C4-2B (cell line): ENCODE data around the gene LANCL3.

Source experiments
- H3K27ac ChIP-seq: fragments of 450-650 bp; 2 replicates; pipeline ENCODE4 v1.5.1; 2017
- TF ChIP-seq, protein P1 (sequence below): fragments of 450-650 bp; conservative IDR thresholded peaks from 2 replicates; pipeline ENCODE4 v1.5.1; 2017; ENCODE audit warnings: mild to moderate bottlenecking

The LANCL3 gene

DNA sequence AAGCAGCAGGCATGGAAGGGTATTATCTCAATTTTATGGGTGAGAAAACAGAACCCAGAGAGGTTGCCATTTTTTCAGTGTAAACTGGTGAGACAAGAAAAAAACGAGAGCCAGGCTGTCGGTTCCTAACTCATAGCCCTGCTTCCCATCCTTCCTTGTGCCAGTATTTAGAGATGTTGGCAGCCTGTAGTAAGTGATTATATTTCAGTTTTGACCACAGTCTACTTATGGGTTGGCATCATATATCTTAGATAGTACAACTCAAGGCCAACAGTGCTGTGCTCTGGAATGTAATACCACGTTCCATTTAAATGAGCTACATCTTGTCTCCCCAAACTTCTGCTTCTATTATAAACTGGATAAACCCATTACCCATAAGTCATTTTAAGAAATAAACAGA lies 154.9 kb downstream of the LANCL3 start:
- TF ChIP-seq, protein P1, sequence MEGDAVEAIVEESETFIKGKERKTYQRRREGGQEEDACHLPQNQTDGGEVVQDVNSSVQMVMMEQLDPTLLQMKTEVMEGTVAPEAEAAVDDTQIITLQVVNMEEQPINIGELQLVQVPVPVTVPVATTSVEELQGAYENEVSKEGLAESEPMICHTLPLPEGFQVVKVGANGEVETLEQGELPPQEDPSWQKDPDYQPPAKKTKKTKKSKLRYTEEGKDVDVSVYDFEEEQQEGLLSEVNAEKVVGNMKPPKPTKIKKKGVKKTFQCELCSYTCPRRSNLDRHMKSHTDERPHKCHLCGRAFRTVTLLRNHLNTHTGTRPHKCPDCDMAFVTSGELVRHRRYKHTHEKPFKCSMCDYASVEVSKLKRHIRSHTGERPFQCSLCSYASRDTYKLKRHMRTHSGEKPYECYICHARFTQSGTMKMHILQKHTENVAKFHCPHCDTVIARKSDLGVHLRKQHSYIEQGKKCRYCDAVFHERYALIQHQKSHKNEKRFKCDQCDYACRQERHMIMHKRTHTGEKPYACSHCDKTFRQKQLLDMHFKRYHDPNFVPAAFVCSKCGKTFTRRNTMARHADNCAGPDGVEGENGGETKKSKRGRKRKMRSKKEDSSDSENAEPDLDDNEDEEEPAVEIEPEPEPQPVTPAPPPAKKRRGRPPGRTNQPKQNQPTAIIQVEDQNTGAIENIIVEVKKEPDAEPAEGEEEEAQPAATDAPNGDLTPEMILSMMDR: no peak
- H3K27ac ChIP-seq: no peak overlapping the region
